Chondrocyte (in vitro differentiated cells): ENCODE measurements around the gene PYGB. TPM values are rescaled to one million over a fixed set of nuclear protein-coding genes. Genes with fewer than 3 reads are reported as not detected.

Source experiments
- DNase-seq: peaks from one replicate; pipeline ENCODE4 v3.0.0; 2021; ENCODE audit warnings: mixed read lengths, low spot score
- H3K27ac Mint-ChIP-seq: one replicate; pipeline ENCODE4 v1.8.0; 2021; ENCODE audit warnings: mild to moderate bottlenecking, moderate library complexity, mixed read lengths; ENCODE audit not compliant: unreplicated experiment
- H3K27me3 Mint-ChIP-seq: 2 replicates; pipeline ENCODE4 v1.8.0; 2021; ENCODE audit warnings: low read depth, mixed read lengths
- H3K36me3 Mint-ChIP-seq: 2 replicates; pipeline ENCODE4 v1.8.0; 2021; ENCODE audit warnings: low read depth, mixed read lengths
- H3K4me1 Mint-ChIP-seq: 2 replicates; pipeline ENCODE4 v1.8.0; 2021; ENCODE audit warnings: low read depth, mild to moderate bottlenecking, mixed read lengths
- H3K4me3 Mint-ChIP-seq: one replicate; pipeline ENCODE4 v1.8.0; 2021; ENCODE audit warnings: mild to moderate bottlenecking, moderate library complexity, mixed read lengths; ENCODE audit not compliant: unreplicated experiment
- H3K9me3 Mint-ChIP-seq: 2 replicates; pipeline ENCODE4 v1.8.0; 2021; ENCODE audit warnings: low read depth, mixed read lengths
- total RNA-seq: library from RNA; stranded (reverse); gene quantifications from 3 replicates; pipeline ENCODE4 v1.2.1, GENCODE V29; 2021
- TF ChIP-seq, protein P1 (sequence below): fragments of 200-600 bp; sonication (generic); IDR thresholded peaks from 2 replicates; pipeline ENCODE4 v1.5.0; 2021; ENCODE audit warnings: antibody characterized with exemption, mild to moderate bottlenecking, moderate library complexity

PYGB gene
- total RNA-seq, 1 donor from 2014 or later = 171 TPM

DNA sequence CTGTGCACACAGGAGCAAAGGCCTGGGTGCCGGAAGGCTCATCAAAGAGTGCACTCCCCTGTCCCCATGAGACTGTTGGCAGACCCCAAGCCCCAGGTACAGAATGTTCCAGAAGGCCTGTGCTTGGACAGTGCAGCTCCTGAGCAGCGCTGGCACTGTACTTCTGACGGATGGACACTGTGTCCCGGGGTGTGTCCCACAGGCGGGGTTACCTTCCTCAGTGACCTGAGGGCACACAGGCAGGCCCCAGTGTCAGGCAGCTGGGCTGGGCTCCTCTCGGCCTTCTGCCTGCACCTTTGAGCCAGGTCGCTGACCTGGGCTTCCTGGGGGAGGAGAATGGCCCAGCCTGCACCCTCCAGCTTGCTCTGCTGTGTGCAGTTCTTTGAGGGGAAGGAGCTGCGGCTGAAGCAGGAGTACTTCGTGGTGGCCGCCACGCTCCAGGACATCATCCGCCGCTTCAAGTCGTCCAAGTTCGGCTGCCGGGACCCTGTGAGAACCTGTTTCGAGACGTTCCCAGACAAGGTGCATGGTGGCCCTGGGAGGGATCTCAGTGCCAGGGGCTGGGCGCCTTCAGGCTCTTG, 30.1 kb downstream of the PYGB start:
- DNase-seq = peak; percentile 75
- H3K27me3 Mint-ChIP-seq = no peaks in the 10 kb centered on the region
- peaks cover 31% of the 10 kb centered on the region for H3K36me3 Mint-ChIP-seq
- TF ChIP-seq, protein P1, sequence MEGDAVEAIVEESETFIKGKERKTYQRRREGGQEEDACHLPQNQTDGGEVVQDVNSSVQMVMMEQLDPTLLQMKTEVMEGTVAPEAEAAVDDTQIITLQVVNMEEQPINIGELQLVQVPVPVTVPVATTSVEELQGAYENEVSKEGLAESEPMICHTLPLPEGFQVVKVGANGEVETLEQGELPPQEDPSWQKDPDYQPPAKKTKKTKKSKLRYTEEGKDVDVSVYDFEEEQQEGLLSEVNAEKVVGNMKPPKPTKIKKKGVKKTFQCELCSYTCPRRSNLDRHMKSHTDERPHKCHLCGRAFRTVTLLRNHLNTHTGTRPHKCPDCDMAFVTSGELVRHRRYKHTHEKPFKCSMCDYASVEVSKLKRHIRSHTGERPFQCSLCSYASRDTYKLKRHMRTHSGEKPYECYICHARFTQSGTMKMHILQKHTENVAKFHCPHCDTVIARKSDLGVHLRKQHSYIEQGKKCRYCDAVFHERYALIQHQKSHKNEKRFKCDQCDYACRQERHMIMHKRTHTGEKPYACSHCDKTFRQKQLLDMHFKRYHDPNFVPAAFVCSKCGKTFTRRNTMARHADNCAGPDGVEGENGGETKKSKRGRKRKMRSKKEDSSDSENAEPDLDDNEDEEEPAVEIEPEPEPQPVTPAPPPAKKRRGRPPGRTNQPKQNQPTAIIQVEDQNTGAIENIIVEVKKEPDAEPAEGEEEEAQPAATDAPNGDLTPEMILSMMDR = no peak
- no peak overlapping the region for H3K27ac Mint-ChIP-seq
- H3K4me1 Mint-ChIP-seq = no peaks in the 10 kb centered on the region
- no peak overlapping the region for H3K4me3 Mint-ChIP-seq
- H3K9me3 Mint-ChIP-seq = no peaks in the 10 kb centered on the region

DNA sequence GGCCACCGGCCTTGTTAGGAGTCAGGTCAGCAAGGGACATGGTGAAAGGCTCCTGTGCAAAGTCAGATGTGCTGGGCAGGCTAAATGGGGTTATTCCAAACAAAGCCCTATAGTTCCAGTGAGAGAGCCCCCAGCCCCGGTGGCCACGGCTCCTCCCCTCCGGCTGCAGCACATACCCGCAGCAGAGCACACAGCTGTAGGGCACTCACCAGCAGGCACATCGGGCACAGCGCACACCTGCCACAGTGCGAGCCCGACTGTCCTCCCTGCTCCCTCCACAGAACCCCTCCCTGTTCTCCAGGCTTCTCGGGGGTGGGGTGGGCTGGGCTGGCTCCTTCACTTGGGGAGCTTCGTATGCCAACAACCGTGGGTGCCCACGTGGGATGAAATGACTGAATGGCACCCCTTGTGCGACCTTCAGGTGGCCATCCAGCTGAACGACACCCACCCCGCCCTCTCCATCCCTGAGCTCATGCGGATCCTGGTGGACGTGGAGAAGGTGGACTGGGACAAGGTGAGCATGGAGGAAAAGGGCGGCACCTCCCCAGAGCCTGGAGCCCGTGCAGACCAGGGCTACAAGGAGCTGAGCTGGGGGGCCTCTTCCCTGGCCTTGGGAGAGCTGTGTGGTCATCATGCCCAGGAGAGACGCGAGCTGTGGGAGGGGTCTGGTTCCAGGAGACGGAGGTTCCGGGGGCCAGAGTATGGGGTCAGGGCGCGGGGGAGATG, 30.9 kb downstream of the PYGB start:
- Mint-ChIP-seq H3K9me3 (no peaks in the 10 kb centered on the region), H3K27ac (no peak overlapping the region), H3K4me3 (no peak overlapping the region), H3K36me3 (peaks cover 33% of the 10 kb centered on the region), H3K27me3 (no peaks in the 10 kb centered on the region), H3K4me1 (no peaks in the 10 kb centered on the region)
- TF ChIP-seq, protein P1 = no peak
- peak; percentile 76 for DNase-seq

DNA sequence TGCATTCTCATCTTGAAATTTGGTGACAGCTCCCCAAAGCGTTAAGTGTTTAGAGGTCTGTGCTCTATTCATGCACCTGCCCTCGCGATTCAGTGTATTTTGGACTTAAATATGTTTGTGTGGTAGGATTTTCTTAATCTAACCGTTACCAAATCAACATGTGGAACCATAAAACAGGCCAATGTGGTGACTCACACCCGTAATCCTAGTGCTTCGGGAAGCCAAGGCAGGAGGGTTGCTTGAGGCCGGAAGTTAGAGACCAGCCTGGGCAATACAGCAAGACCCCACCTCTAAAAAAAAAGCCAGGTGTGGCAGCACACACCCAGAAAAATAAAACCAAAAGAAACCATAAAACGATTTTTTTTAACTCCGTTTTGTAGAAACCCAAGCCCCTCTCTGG, 31.5 kb downstream of the PYGB start:
- Mint-ChIP-seq H3K9me3 (no peaks in the 10 kb centered on the region), H3K27ac (no peak overlapping the region), H3K4me1 (no peaks in the 10 kb centered on the region), H3K36me3 (peaks cover 32% of the 10 kb centered on the region), H3K4me3 (no peak overlapping the region), H3K27me3 (no peaks in the 10 kb centered on the region)
- TF ChIP-seq, protein P1 = no peak
- DNase-seq = no peak

DNA sequence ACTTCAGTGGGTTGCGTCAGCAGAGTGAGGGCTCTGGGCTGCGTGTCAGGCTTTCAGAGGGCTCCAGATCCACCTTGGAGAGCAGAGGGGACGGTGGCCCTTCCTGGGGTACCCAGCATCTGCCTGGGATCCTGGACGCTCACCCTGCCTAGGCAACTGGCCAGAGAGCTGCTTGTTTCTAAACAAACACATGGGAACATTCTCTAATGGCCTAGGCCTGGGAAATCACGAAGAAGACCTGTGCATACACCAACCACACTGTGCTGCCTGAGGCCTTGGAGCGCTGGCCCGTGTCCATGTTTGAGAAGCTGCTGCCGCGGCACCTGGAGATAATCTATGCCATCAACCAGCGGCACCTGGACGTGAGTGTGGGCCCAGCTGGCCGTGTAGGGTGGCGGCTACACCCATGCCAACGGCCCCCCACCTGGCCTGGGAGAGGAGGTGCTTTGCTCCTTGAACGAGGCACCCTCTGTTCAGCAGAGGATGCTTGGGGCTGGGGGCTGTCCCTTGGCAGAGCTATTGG, 32.2 kb downstream of the PYGB start:
- Mint-ChIP-seq H3K27ac (no peak overlapping the region), H3K9me3 (no peaks in the 10 kb centered on the region), H3K36me3 (peaks cover 30% of the 10 kb centered on the region), H3K27me3 (no peaks in the 10 kb centered on the region), H3K4me3 (no peak overlapping the region), H3K4me1 (no peaks in the 10 kb centered on the region)
- TF ChIP-seq, protein P1 = no peak
- peak; percentile 66 for DNase-seq

DNA sequence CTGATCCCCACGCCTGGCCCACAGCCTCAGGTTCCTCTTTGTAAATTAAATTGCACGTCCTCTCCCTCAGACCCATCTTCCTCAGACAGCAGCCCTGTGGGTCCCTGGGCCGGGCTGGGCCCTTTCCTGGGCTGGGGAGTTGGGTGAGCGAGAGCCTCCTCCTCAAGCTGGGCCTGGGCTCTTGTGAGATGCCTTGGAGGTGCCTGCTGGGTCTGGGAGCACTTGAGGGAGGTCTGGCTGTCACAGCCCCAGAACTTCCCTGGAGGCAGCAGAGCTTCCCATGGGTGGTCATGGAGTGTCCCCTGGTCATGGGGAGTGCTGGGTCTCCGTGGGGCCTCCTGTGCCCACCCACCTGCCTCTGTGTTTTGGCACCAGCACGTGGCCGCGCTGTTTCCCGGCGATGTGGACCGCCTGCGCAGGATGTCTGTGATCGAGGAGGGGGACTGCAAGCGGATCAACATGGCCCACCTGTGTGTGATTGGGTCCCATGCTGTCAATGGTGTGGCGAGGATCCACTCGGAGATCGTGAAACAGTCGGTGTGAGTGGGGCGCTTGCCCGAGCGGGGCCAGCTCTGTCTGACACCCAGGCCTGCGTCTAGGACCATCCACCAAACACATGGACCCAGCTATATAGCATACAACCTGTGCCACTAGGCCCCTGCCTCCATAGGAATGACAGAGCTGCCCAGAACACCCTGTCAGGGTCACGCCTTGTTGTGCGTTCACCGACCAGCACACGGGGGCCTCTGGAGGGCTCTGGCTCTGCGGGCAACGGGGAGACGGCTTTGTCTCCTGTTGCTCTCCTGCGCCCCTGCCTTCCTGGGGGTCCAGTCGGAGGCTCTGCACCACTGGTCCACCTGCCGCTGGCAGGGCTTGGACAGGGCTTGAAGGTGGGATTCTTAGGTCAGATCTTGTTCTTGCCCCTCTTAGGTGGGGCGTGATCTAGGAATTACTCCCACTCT, 33.0 kb downstream of the PYGB start:
- Mint-ChIP-seq H3K36me3 (peaks cover 33% of the 10 kb centered on the region), H3K4me1 (no peaks in the 10 kb centered on the region), H3K9me3 (no peaks in the 10 kb centered on the region), H3K27ac (no peak overlapping the region), H3K27me3 (no peaks in the 10 kb centered on the region), H3K4me3 (no peak overlapping the region)
- TF ChIP-seq, protein P1 = no peak
- peak; percentile 81 for DNase-seq
